Endothelial cell of umbilical vein (primary cell): Measurements from ENCODE around the gene KRT33B. TPM values are rescaled to one million over a fixed set of nuclear protein-coding genes. Genes with fewer than 3 reads are reported as not detected.

Experiments
- BruUV-seq: library from RNA; stranded (reverse); fragments of 400-500 nt; replicated peaks from 2 replicates; lab custom pipeline; 2021; lab: Mats Ljungman, UMichigan
- CTCF ChIA-PET: fragments of 300-600, 350-600 bp; sonication (Branson Sonifier 250); formaldehyde crosslinking; loops from one replicate; lab custom pipeline; 2021; ENCODE audit warnings: antibody characterized with exemption, inconsistent platforms; lab: Charles Lee
- POLR2A ChIA-PET: fragments of 300-600, 350-600 bp; sonication (Branson Sonifier 250); formaldehyde crosslinking; loops from one replicate; lab custom pipeline; 2021; ENCODE audit warnings: antibody characterized with exemption, inconsistent platforms; lab: Charles Lee
- DNase-seq: peaks from one replicate; pipeline ENCODE4 v3.0.0-alpha.2; 2011; ENCODE audit warnings: low read depth, low spot score
- FAIRE-seq: peaks from 2 replicates; lab custom pipeline; 2011; peaks lifted over from hg19 to GRCh38; lab: Jason Lieb, UNC
- H2AFZ ChIP-seq: 2 replicates; pipeline ENCODE4 v1.6.0; 2012; ENCODE audit warnings: low read depth, low read length, control low read depth, inconsistent platforms
- H3K27ac ChIP-seq: 2 replicates; pipeline ENCODE4 v1.5.1; 2011; ENCODE audit warnings: low read depth, mild to moderate bottlenecking, control low read depth, low read length, moderate library complexity; ENCODE audit not compliant: insufficient read depth
- H3K27me3 ChIP-seq, 2 experiments: 2 replicates each; pipeline versions ENCODE4 v1.6.0 to v1.6.1; 2011; ENCODE audit warnings: low read length in 2 of 2, mixed read lengths in 1 of 2; ENCODE audit not compliant: control insufficient read depth in 2 of 2, insufficient read depth in 2 of 2
- H3K36me3 ChIP-seq, 2 experiments: 2 replicates in 1 of 2; 3 replicates in 1 of 2; pipeline ENCODE4 v1.5.1; 2011; ENCODE audit warnings: low read length in 2 of 2, mild to moderate bottlenecking in 1 of 2, moderate library complexity in 1 of 2; ENCODE audit not compliant: control insufficient read depth in 2 of 2, insufficient read depth in 2 of 2; ENCODE audit errors: extremely low read depth in 1 of 2
- H3K4me1 ChIP-seq: 3 replicates; pipeline ENCODE4 v1.5.1; 2011; ENCODE audit warnings: mild to moderate bottlenecking, low read length; ENCODE audit not compliant: control insufficient read depth, insufficient read depth; ENCODE audit errors: extremely low read depth
- H3K4me2 ChIP-seq: 2 replicates; pipeline ENCODE4 v1.6.1; 2011; ENCODE audit warnings: low read length, control low read depth, mixed read lengths; ENCODE audit not compliant: insufficient read depth
- H3K4me3 ChIP-seq, 3 experiments: fragments of 200-600 bp in 1 of 3; sonication (generic), shearing (Covaris generic) in 1 of 3; replicated peaks in 1 of 3; 2 replicates each; pipeline ENCODE4 v1.5.1; 2011 to 2016; ENCODE audit warnings: control low read depth in 3 of 3, low read length in 3 of 3, mild to moderate bottlenecking in 2 of 3, inconsistent platforms in 1 of 3, low read depth in 1 of 3, moderate library complexity in 1 of 3; ENCODE audit not compliant: insufficient read depth in 1 of 3
- H3K79me2 ChIP-seq: 2 replicates; pipeline ENCODE4 v1.6.0; 2012; ENCODE audit warnings: low read length, inconsistent platforms; ENCODE audit not compliant: control insufficient read depth, insufficient read depth
- H3K9ac ChIP-seq: replicated peaks from 2 replicates; pipeline ENCODE3; 2011; ENCODE audit warnings: low read length, control low read depth; ENCODE audit not compliant: insufficient read depth; ENCODE audit errors: extremely low read depth
- H3K9me1 ChIP-seq: replicated peaks from 3 replicates; pipeline ENCODE4 v1.6.0; 2011; ENCODE audit warnings: mild to moderate bottlenecking, low read length; ENCODE audit not compliant: control insufficient read depth, insufficient read depth; ENCODE audit errors: extremely low read depth
- H3K9me3 ChIP-seq: replicated peaks from 2 replicates; pipeline ENCODE4 v1.5.1; 2012; ENCODE audit warnings: low read length, inconsistent platforms; ENCODE audit not compliant: control insufficient read depth, insufficient read depth
- H4K20me1 ChIP-seq: replicated peaks from 2 replicates; pipeline ENCODE3; 2011; ENCODE audit warnings: mild to moderate bottlenecking, low read length; ENCODE audit not compliant: control insufficient read depth, insufficient read depth; ENCODE audit errors: extremely low read depth
- FOS ChIP-seq: IDR thresholded peaks from 2 replicates; pipeline ENCODE4 v1.6.1; 2011; ENCODE audit warnings: mild to moderate bottlenecking, low read length, moderate library complexity, borderline replicate concordance; ENCODE audit not compliant: insufficient read depth
- GATA2 ChIP-seq: IDR thresholded peaks from 2 replicates; pipeline ENCODE4 v1.7.0; 2011; ENCODE audit warnings: low read depth, mild to moderate bottlenecking, moderate library complexity, mixed read lengths, low read length; ENCODE audit not compliant: insufficient read length, insufficient read depth
- JUN ChIP-seq: IDR thresholded peaks from 2 replicates; pipeline ENCODE4 v1.6.1; 2011; ENCODE audit warnings: borderline replicate concordance, low read depth; ENCODE audit not compliant: insufficient read length, insufficient read depth
- MYC ChIP-seq: IDR thresholded peaks from one replicate; pipeline ENCODE4 v1.6.1; 2011; ENCODE audit warnings: mild to moderate bottlenecking, low read depth, low read length
- dilution Hi-C: fragments of 300-500 bp; cut with MboI; formaldehyde crosslinking; loops from one replicate; pipeline ENCODE4 v1.15.0; 2019; ENCODE audit warnings: low sequenced_read_pairs; ENCODE audit not compliant: extremely low pct_ligation_motif_present
- intact Hi-C: fragments of 100-400 bp; cut with micrococcal nuclease; formaldehyde crosslinking; loops from one replicate; pipeline ENCODE4 v1.10.0; 2022
- polyA plus RNA-seq, 4 experiments: library from polyadenylated mRNA; depleted of rRNA in 3 of 4; stranded (reverse) in 3 of 4; unstranded in 1 of 4; fragments of >200 nt; gene quantifications; 2 replicates each; pipeline versions ENCODE4 v1.2.1 to v1.2.3, GENCODE V29; 2011 to 2012; ENCODE audit warnings: missing spikeins in 1 of 4
- total RNA-seq: library from RNA; stranded (reverse); gene quantifications from 2 replicates; pipeline ENCODE4 v1.2.3, GENCODE V29; 2021
- TF ChIP-seq, protein P1 (sequence below): IDR thresholded peaks from 2 replicates; pipeline ENCODE4 v1.6.1; 2011; ENCODE audit not compliant: insufficient read depth, insufficient read length

The KRT33B gene
- total and polyA plus RNA-seq, 2 donors (not counting 3 experiments of a cell fraction or from before 2014, with no cell fraction given), result not detected

DNA sequence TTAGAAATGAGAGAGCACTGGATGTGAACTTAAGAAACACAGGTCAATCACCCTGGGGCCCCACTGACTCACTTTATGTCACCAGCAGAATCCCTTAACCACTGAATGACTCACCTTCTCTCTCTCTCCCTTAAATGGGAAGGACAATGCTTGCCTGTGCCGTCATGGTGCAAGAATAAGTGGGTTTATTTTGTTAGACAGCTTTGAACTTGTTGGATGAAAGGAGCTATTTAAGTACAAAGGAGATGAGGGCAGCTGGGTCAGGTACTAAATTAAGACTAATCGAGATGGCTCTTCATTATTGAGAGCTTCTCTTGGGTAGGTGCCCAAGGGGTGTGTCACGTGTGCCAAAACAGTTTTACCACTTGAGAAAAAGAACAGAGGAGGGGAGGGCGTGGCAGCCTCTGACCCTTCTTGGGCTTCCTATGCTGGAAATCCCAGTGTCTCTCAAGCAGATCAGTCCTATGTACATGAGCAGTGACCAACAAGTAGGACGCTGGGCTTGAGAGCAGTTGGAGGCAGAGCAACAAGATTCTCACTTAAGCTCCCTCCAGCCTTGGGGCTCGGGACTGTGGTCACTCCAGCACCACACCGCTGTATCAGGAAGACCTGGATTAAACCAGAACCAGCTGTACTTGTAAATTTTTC, 34.5 kb upstream of the KRT33B start:
- Histone ChIP-seq H3K27me3 (peaks cover 8 to 12% of the 10 kb centered on the region in 2 experiments), H3K4me2 (no peak overlapping the region), H3K9me3 (no peaks in the 10 kb centered on the region), H4K20me1 (no peaks in the 10 kb centered on the region), H3K79me2 (no peaks in the 10 kb centered on the region), H3K9me1 (no peaks in the 10 kb centered on the region), H3K9ac (no peak overlapping the region), H3K27ac (peak overlapping the region; percentile 16), H3K36me3 (no peaks in the 10 kb centered on the region), H3K4me3 (no peak overlapping the region), H3K4me1 (peaks cover 18% of the 10 kb centered on the region), H2AFZ (peak overlapping the region; percentile 23)
- ChIA-PET POLR2A (no interaction called here), CTCF (interaction anchor here (0.7 to 3.6 kb wide), 6 partner anchors 14 to 259 kb away, joined by 3 to 20 read pairs (median 4); no protein-coding TSS in a partner anchor)
- TF ChIP-seq JUN (peak; percentile 89), FOS (peak; percentile 98), MYC (no peak), GATA2 (peak; percentile 32)
- TF ChIP-seq, protein P1, sequence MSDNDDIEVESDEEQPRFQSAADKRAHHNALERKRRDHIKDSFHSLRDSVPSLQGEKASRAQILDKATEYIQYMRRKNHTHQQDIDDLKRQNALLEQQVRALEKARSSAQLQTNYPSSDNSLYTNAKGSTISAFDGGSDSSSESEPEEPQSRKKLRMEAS, result no peak
- dilution Hi-C loops, result no loop called here
- intact Hi-C loops, result loop anchor here (2.0 to 10.0 kb wide), 2 partner anchors 91 to 145 kb away; no protein-coding TSS in a partner anchor
- BruUV-seq, result no TSS peak
- DNase-seq (peak; percentile 48), FAIRE-seq (peak; percentile 84)
